HK-2 (cell line): Measurements from ENCODE around the gene MIPOL1.
"Not testable (repeated sequence)": the region's sequence is repeated elsewhere in the genome, so short reads cannot be mapped to it uniquely, and the experiment has no call there.

Experiments used
- DNase-seq: peaks from one replicate; pipeline ENCODE4 v3.0.0-alpha.2; 2018; ENCODE audit not compliant: unreplicated experiment

Gene MIPOL1

DNA sequence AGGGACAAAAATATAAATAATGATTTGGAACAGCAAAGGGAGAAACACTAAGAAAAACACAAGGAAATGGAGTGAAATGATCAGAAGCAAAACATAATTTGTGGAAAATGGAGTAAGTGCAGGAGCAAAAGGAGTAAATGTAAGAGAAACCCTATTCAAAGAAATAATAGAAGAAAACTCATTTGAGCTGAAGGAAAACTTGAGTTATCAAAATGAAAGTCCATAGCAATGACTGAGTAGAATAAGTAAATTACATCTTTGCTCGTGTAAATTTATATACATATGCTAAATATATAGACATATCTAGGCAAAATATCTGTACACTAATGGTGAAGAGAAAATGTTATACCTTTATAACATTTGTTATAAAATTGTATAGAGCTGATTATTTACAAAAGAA is 203.4 kb downstream of the MIPOL1 start:
- DNase-seq, result no peak

DNA sequence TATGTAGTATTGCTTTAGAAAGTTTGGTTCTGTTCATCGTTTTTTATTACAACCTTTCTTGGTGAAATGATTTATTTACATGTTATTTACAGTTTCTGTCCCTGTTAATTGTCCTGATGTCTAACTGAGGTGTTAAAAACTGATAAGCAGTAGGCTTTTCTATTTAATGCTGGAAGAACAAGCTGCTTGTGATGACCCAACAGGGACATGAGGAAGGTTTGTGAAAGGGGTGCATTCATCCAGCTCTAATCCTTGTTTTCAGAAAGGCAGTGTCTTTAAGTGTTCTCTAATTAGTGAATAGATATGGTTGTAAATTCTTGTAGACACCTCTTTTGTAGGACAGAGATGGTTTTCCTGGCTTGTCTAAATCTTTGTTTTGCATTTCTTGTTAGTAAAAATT is 205.9 kb downstream of the MIPOL1 start:
- no peak for DNase-seq

DNA sequence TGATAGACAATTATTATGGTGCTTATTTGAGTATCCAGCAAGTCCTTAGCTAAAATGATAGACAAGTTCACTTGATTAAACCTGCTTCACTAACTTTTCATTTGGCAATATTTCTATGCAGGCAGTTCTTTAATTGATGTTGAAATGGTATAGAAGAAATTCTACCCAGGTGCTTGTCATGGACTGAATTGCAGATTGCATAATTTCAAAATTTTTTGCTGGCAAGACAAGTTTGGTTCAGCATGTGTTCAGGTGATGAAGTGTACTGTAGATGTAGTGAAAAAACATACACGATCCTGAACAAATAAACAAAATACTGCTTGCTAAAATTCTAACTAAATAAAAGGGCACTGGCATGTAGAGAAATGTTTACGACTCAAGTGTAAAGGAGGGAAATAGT is 208.4 kb downstream of the MIPOL1 start:
- no peak for DNase-seq

DNA sequence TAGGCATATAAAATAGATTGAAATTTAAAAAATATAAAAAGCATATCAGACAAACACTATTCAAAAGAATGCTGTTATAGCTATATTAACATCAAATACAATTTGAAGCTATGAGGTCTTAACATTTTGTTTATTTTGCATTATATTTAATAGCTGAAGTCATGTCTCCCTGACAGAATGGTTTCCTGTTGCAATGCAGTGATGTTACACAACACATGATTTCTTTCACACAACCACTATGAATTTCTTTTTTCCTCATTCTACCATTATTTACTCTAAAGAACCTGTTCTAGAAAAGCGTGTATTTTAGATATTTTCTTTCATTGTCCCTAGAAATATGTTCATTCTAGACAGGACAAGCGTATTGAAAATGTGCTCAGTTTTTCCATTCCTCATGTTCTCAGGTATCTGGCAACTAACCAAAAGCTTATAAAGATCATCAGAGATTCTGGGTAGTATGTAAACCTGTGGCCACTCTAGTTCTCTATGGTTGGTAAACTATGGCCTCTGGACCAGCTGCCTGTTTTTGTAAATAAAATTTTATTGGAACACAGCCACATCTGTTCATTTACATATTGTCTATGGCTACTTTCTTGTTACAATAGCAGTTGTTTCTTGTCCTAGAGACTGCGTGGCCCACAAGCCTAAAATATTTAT is 213.5 kb downstream of the MIPOL1 start:
- DNase-seq, result no peak

DNA sequence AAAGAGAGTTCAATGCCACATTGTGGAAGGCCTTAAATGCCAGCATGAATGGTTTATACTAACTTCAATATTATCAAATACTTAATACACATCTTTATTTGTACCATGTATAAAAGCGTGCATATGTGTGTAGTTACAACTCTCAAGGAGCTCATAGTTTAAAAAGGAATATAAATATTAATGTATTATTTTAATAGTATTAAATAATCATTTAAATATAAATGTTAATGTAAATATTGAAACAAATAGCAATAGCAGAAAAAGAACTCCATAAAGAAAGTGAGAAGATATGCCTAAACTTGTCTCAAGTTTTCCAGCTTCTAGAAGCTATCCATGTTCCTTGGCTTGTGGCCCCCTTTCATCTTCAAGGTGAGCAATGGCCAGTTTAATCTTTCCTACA is 215.3 kb downstream of the MIPOL1 start:
- DNase-seq, result no peak

DNA sequence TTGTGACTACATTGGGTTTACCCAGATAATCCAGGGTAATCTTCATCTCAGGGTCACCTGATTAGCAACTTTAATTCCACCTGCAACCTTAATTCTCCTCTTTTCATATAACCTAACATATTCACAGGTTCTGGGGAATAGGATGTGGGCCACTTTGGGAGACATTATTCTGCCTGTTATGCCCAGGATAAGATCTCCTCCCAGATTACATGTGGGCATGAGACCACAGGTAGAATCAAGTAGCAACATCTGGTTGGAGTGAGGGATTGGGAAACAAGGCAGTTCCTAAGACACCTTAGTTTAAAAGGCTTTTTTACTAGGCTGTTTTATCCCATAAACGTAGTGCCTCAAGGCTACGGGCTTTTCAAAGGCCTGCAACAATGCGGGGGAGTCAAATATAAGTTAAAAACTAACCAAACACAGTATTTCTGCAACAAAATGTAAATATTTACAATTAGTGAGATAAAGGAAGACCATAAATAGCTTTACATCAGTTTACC is 215.8 kb downstream of the MIPOL1 start:
- DNase-seq, result no peak

DNA sequence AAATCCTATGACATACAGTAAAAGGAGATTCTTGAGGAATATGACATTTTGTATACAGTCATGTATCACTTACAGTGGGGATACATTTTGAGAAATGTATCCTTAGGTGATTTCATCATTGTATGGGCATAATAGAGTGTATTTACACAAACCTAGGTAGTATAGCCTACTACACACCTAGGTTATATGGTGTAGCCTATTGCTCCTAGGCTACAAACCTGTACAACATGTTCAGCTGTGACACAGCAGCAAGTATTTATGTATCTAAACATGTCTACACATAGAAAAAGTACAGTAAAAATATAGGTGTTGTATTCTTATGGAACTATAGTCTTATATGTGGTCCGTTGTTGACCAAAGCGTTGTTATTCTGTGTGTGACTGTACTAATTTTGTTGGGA is 218.5 kb downstream of the MIPOL1 start:
- no peak for DNase-seq

DNA sequence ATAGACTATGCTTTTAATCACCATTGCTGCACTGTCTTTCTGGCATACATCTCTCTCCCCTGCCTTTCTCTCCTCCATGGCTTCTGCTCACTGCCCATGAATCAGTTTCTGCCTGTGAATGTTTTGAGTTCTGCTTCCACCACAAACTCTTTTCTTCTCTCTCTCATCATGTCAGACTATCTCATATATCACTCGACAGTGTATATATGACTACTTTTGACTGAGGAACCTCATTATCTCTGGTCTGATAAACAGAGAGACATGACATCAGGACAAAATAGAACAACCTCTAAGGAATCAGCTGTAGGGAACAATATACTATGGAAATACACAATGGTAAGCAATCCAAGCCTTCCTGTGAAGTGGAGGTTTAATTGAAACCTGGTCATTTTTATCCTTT is 219.4 kb downstream of the MIPOL1 start:
- no peak for DNase-seq

DNA sequence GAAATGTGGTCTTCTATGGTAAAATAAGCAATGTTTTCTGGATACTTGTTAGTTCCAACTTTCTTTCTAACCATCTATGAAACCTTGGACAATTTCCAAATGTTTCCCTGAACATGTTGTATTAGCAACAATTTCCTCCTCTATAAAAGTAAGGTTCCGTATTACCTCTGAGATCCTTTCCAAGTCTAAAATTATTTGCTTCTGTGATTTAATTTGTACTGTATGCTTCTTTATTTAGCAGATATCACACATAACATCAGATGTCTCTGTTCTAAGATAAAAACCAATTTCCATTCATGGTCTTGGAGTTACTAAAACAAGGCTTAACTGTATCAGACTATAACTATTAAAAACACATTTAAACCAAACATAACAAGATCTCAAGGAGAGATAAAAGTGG is 220.1 kb downstream of the MIPOL1 start:
- DNase-seq, result no peak

DNA sequence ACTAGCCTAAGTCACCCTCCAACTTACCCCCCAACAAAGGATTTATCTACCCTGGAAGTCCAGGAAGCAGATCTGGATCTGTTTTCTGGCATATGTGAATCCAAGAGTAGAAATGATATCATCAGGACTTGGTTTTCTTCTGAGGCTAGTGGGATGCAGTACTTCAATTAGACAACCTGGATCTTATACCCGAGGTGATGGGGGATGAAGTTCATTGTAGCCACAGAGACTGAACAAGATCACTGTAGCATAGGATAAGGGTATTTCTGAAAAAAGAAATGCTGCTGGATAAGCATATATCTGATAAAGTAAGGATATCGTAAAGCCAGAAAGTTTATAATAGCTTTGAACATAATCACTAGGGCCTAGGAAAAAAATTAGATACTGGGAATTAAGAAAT is 222.9 kb downstream of the MIPOL1 start:
- no peak for DNase-seq

DNA sequence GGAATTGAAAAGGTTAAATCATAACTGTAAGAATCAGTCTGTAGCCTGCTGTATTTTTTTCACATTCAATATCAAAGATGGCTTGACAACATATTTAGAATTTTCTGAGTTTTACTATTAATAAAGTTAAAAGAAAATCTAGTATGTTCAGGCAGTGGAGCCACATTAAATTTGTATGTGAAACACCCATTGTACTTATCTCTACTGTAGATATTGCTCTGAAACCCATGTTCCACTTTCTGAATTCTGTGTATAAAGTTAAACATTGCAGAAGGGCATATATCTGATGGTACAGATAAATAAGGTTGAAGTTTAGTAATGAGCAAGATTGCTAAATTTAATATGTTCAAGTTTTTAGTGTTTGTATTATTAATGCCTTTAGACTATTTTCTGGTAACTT is 224.6 kb downstream of the MIPOL1 start:
- no peak for DNase-seq

DNA sequence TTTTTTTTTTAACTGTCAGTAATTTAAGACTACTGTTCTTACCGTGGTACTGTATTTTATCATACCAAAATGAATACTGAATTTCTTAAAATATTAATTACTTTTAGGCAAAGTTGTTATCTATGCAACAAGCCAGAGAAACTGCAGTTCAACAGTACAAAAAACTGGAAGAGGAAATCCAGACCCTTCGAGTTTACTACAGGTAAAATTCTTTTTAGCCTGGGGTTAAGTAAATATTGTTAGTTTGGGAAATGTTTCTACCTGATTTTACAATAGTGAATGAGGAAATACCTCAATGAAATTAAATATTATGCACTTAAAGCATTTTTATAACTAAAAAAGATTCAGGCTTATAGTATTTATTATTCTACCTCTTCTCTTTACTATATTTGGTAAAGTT is 225.0 kb downstream of the MIPOL1 start:
- no peak for DNase-seq

DNA sequence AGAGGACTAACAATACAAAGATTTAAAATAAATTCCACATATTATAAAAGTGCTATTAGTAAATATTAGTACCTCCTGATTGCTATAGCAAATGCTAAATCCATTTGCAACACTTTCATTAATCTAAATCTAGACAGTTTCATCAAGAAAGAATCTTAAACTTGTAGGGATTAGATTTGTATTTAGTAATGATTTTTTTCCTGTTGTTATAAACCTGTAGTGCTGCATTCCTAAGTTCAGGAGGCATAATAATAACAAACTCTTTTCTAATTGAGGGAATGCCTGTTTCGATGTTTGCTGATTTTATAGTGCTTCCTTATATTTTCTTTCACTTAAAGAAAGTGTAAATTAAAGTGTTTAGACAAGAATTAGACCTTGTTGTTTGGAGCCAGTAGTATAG is 231.2 kb downstream of the MIPOL1 start:
- DNase-seq, result no peak

DNA sequence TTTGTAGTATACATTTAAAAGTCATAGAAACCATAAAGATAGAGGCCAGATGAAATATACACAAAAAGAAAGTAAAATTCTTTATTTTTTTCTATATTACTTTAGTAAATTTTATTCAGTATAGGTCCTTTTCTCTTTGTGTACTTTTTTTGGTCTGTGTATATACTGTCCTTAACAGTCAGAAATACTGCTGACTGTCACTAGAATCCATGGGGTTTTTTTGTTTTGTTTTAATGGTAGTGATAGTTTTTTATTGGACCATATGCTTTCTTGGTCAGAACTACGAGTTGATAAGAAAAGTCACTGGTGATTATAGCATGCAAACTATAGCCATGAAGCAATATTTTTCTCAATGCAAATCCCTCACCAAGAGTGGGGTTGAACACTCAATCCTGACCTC is 231.9 kb downstream of the MIPOL1 start:
- DNase-seq, result no peak

DNA sequence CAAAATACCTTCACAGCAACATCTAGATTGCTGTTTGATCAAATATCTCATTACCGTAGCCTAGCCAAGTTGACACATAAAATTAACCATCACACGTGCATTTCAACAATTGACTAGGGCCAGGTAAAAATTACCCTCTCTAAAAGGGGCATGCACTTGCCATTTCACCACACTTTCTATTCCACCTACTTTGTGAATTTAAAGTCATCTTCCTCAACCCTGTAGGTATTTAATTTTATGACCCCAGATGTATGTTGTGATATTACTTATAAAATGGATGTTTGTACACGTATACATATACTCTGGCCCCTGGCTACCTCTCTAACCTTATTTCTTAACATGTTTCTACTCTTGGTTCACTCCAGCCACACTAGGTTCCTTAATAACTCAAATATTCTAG is 237.1 kb downstream of the MIPOL1 start:
- DNase-seq, result no peak

DNA sequence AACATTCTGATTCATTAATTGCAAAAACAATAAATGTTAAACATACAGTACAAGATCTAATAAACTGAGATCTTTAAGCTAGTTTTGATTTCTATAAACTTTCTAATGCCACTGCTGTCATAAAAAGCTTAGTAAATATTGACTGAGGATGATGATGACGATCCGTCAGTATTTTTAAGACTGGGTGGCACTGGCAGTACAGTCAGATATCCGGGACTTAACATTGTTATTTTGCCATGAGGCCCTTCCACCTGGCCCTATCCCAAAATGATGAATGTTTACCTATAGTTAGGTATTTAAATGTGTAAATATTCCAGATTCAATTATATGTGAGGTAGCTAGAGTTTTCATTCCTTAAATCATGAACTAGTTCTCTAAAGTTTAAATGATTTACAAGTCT is 238.8 kb downstream of the MIPOL1 start:
- no peak for DNase-seq

DNA sequence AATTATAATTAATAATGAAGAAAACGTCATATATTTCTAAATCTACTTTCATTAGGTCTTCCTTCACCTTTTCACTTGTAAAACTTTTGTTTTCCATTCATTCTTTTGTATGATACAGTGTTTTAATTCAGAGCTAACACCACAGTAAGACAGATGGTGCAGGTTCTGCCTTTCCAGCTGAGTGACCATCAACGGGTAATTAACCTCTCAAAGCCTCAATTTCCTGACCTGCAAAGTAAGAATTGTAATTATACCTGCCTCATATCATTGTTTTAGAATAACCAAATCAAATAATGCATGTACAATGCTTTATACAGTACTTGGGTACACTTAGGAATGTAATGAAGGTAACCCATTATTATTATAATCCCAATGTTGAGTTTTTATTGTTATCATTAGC is 239.8 kb downstream of the MIPOL1 start:
- no peak for DNase-seq

DNA sequence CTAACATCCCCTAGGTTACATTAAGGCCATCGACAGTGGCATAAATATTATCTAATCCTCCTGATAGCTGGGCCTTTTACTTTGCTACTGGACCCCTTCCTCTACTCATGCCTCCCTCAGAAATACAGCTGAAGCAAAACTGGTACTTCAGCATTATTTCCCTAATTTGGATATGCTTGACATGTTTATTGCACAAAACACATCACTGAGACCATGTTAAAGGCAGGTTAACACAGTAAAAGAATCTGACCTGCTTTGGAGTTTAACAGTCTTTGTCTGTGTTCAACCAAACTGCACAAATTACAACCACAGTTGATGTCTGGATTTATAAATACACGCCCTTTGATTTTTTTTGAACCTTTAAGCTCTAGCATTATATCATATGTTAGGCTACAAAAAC is 240.7 kb downstream of the MIPOL1 start:
- no peak for DNase-seq

DNA sequence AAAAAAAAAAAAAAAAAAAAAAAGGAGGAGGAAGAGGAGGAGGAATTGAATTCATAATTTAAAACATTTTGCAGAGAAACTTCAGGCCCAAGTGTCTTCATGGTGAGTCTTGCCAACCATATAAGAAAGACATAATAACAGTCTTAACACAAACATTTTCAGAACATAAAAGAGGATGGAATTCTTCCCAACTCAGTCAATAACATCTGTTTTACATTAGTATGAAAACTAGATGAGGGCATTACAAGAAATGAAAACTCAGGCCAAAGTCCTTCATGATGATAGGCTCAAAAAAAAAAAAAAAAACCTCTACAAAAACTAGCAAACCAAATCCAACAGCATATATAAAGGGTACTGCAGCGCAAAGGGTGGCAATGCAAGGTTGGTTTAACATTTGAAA is 245.7 kb downstream of the MIPOL1 start:
- no peak for DNase-seq

DNA sequence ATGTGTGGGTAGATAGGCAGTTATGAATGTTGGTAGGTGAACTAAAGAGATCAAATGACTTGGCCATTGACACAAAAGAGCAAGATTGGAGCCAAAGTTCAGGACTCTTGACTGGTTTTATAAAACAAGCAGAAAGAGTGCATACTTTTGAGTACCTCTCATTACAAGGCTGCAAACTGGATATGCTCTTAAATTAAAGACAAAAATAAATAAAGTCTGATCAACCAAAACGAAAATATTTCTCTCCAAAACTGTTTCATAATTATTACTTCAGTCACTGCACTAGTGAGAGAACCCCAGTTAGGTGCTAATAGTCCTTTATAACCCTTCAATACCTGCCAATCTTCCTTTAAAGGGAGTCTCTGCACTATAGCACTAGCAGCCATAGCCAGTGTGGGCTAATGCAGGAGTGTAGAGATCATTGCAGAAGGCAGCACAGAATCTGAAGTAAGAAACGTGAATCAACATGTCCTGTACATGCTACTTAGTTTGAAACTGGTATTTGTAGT is 250.2 kb downstream of the MIPOL1 start:
- no peak for DNase-seq

DNA sequence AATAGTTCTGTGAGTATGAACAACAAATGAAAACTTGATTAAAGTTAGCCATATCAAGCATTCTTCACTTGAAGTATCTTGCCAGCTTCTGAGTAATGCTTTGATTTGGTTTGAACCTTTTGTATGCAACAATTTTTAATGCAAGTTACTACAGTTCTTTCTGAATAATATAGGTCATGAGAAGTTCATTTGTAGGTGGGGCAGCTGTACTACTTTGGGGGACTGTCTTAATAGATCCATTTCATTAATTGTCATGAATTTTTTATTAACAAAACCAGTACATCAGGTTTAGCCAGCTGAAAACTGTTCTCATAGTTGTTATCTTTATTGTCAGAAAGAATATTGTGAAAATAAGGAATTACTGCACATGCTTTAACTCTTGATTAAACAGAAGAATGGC is 254.6 kb downstream of the MIPOL1 start:
- no peak for DNase-seq

DNA sequence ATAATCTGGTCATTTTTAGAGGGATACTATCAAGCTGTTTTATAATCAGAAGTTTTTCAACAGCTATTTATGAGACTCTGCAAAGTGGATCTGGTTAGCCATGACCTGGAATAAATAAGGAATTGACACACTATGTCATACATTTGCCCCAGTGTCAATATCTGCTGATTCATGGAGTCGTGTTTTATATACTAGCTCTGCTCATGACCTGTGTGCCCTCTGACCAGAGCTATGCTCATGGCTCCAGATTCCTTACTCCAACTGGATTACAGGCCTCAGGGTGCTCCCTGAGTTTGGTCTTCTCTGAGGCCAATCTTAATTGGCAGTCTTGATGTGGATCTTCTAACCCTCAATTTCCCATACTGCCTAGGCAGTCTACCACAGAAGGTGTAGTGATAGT is 256.2 kb downstream of the MIPOL1 start:
- no peak for DNase-seq

DNA sequence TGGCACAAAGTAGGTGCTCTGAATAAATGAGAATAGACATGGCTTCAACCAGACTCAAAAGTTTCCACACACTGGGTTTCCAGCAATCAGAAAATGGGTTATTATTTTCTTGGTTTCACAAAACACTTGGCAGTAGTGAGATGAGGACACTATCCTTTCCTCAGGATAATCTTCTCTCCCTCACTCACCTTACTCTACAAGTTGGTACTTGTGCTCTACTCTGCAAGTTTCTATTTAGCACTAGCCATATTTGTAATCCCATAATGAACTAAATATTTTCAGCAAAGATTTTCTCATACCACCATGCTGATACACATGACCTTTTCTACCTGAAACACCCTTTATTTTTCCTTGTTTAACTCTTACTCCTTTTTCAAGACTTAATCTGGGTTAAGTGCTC is 259.6 kb downstream of the MIPOL1 start:
- DNase-seq, result no peak

DNA sequence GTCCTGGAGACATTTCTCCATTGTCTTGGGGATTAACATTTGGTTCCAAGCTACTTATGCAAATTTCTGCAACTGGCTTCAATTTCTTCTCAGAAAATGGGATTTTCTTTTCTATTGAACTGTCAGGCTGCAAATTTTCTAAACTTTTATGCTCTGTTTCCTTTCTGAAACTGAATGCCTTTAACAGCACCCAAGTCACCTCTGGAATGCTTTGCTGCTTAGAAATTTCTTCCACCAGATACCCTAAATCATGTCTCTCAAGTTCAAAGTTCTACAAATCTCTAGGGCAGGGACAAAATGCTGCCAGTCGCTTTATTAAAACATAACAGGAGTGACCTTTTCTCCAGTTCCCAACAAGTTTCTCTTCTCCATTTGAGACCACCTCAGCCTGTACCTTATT is 264.7 kb downstream of the MIPOL1 start:
- not testable (repeated sequence) for DNase-seq
